ENCODE measurements around the gene CYS1. TPM values are rescaled to one million over a fixed set of nuclear protein-coding genes. Genes with fewer than 3 reads are reported as not detected.

CYS1 gene
- total RNA-seq, 1 donor from 2014 or later: 1.3 TPM

GRCh38 chr2:10071595-10071994 lies 8.6 kb downstream of the CYS1 start:
- DNase-seq: no peak

- DNase-seq: no peak
These were observed 9.0 kb downstream of the CYS1 start for GRCh38 chr2:10071176-10071575.

- no peak for DNase-seq
These were observed 12.3 kb downstream of the CYS1 start for GRCh38 chr2:10067881-10068280.

- no peak for DNase-seq
These were observed 12.9 kb downstream of the CYS1 start for GRCh38 chr2:10067330-10067729.

- DNase-seq: no peak
These were observed 14.5 kb downstream of the CYS1 start for GRCh38 chr2:10065773-10066055.

GRCh38 chr2:10064932-10065772 lies 15.1 kb downstream of the CYS1 start:
- DNase-seq: no peak

- DNase-seq: no peak
These were observed 16.6 kb downstream of the CYS1 start for GRCh38 chr2:10063566-10063965.

GRCh38 chr2:10062931-10063365 lies 17.3 kb downstream of the CYS1 start:
- no peak for DNase-seq

GRCh38 chr2:10061221-10061925 lies 18.8 kb downstream of the CYS1 start:
- no peak for DNase-seq

- DNase-seq: no peak
These were observed 20.5 kb downstream of the CYS1 start for GRCh38 chr2:10059552-10060335.

- DNase-seq: no peak
These were observed 21.2 kb downstream of the CYS1 start for GRCh38 chr2:10059016-10059351.

- DNase-seq: no peak
These were observed 21.8 kb downstream of the CYS1 start for GRCh38 chr2:10058251-10059015.

- DNase-seq: peak; percentile 48
These were observed 22.7 kb downstream of the CYS1 start for GRCh38 chr2:10057231-10058107.

- DNase-seq: no peak
These were observed 23.8 kb downstream of the CYS1 start for GRCh38 chr2:10056439-10056838.

- DNase-seq: no peak
These were observed 25.2 kb downstream of the CYS1 start for GRCh38 chr2:10054976-10055375.

- no peak for DNase-seq
These were observed 25.8 kb downstream of the CYS1 start for GRCh38 chr2:10054424-10054823.

GRCh38 chr2:10053351-10053750 lies 26.9 kb downstream of the CYS1 start:
- no peak for DNase-seq

GRCh38 chr2:10052216-10052615 lies 28.0 kb downstream of the CYS1 start:
- DNase-seq: no peak

GRCh38 chr2:10048501-10049171 lies 31.6 kb downstream of the CYS1 start:
- DNase-seq: peak; percentile 58

- DNase-seq: no peak
These were observed 32.4 kb downstream of the CYS1 start for GRCh38 chr2:10047616-10048500.
